ENCODE data around the gene LIN7C.

DNA sequence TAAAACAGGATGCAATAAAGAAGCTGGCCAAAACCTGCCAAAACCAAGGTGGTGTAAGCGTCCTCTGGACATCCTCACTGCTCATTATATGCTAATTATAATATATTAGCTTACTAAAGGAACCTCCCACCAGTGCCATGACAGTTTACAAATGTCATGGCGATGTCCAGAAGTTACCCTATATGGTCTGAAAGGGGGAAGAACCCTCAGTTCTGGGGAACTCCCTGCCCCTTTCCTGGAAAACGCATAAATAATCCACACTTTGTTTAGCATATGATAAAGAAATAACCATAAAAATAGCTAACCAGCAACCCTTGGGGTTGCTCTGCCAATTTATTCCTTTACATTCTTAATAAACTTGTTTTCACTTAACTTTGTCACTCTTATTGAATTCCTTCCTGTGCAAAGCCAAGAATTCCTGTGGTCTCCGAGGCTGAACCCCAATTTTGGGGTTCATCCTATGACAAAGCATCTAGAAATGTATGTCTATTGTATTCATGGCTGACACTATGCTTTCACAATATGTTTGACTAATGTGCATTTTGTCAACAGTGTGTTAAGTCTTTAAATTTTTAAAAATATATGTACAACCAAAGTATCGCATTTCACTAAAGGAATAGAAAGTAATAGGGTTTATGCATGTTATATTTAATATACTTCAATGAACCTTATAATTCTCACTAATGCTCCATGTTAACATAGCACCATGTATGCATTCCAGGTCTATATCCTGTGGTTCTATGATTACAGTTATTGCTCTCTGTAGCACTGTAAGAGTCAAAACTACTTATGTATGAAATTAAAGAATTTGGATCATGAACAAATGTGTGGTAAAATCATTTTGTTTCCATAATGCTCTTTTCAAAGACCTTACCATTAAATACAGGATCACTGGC lies 59.0 kb downstream of the LIN7C start:
- TF ChIP-seq EP300 (conservative IDR thresholded peaks at IDR 0.05; ENCODE audit: poor library complexity, severe bottlenecking), result no peak
- TF ChIP-seq, protein P1, sequence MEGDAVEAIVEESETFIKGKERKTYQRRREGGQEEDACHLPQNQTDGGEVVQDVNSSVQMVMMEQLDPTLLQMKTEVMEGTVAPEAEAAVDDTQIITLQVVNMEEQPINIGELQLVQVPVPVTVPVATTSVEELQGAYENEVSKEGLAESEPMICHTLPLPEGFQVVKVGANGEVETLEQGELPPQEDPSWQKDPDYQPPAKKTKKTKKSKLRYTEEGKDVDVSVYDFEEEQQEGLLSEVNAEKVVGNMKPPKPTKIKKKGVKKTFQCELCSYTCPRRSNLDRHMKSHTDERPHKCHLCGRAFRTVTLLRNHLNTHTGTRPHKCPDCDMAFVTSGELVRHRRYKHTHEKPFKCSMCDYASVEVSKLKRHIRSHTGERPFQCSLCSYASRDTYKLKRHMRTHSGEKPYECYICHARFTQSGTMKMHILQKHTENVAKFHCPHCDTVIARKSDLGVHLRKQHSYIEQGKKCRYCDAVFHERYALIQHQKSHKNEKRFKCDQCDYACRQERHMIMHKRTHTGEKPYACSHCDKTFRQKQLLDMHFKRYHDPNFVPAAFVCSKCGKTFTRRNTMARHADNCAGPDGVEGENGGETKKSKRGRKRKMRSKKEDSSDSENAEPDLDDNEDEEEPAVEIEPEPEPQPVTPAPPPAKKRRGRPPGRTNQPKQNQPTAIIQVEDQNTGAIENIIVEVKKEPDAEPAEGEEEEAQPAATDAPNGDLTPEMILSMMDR (IDR thresholded peaks at IDR 0.05; ENCODE audit: poor library complexity, severe bottlenecking), result no peak
- no peak for TF ChIP-seq REST (IDR thresholded peaks at IDR 0.05; ENCODE audit: borderline replicate concordance)
- no peak for TF ChIP-seq TAF1 (IDR thresholded peaks at IDR 0.05; ENCODE audit: low read depth)
- no peak for TF ChIP-seq EZH2 (IDR thresholded peaks at IDR 0.05; ENCODE audit: borderline replicate concordance, insufficient read depth, low read length, poor library complexity, severe bottlenecking)
- no peak for TF ChIP-seq POLR2AphosphoS5 (IDR thresholded peaks at IDR 0.05)
